Stimulated activated CD4-positive, alpha-beta T cell treated with anti-CD3 and anti-CD28 coated beads, Interleukin-1b, Interleukin-23, amount 100 ng/mL, for 24 hours (primary cell): ENCODE measurements around the gene EXOC6.
"Not testable (repeated sequence)": the region's sequence is repeated elsewhere in the genome, so short reads cannot be mapped to it uniquely, and the experiment has no call there.

Experiments
- DNase-seq, 4 experiments: peaks; one replicate each; pipeline ENCODE4 v3.0.0-alpha.2; 2020; ENCODE audit warnings: low read depth in 4 of 4, low spot score in 1 of 4

Gene EXOC6

DNA sequence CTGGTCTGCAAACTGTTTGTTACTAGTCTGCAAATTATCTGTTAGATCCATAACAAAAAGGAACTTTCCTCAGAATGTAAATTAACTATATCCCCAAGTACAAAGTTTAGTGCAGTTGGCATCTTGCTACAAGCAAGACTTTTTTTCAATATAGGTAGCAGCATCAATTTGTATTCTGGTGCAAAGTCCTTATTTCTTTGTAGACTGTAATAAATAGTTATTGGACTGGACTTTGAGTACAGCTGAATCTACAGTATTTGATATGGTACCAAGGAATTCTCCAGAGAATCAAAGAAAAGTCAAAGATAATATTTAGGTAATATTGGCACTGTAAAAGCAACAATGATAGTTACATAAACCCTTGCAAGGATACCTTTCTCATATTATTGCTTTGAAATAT is 89.6 kb downstream of the EXOC6 start:
- DNase-seq: no peak

- no peak for DNase-seq
These were observed 90.5 kb downstream of the EXOC6 start for GRCh38 chr10:92938841-92939240.

DNA sequence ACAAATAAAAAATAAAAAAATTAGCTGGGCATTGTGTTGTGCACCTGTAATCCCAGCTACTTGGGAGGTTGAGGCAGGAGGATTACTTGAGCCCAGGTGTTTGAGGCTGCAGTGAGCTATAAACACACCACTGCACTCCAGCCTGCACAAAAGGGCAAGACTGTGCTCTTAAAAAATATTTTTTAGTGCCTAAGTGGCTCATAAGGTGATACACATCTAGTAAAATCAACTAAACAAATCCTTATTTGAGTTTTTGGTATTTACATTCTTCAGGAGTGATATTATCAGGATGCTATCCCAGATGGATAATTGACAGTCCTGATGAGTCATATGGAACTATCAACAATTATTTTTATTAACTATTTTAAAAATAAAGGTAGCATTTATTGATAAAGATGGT is 93.9 kb downstream of the EXOC6 start:
- DNase-seq: no peak

DNA sequence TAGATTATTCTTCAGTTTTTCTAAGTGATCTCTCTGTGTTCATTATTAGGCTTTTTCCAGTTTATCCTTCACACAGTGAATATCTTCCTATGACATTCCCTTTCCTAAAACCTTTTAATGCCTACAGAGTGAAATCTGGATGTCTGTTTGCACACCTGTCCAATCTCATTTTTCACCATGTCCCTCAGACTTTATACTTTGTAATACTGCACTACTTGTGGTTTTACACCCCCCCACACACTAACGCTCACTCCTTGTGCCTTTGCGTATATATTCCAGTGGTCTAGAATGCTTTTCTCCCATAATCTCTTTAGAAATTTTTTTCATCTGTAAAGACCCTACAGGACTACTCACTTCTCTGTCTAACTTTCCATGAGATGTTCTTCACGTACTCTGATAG is 98.2 kb downstream of the EXOC6 start:
- DNase-seq: no peak

DNA sequence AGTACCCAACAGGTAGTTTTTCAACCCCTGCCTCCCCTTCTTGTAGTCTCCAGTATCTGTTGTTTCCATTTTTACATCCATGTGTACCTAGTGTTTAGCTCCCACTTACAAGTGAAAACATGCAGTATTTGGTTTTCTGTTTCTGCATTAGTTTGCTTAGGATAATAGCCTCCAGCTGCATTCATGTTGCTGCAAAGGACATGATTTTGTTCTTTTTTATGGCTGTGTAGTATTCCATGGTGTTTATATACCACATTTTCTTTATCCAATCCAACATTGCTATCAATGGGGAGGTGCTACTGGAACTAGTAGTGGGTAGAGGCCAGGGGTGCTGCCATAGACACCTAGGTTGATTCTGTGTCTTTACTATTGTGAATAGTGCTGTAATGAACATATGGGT is 104.3 kb downstream of the EXOC6 start:
- not testable (repeated sequence) for DNase-seq

- no peak for DNase-seq
These were observed 109.1 kb downstream of the EXOC6 start for GRCh38 chr10:92957223-92958010.

DNA sequence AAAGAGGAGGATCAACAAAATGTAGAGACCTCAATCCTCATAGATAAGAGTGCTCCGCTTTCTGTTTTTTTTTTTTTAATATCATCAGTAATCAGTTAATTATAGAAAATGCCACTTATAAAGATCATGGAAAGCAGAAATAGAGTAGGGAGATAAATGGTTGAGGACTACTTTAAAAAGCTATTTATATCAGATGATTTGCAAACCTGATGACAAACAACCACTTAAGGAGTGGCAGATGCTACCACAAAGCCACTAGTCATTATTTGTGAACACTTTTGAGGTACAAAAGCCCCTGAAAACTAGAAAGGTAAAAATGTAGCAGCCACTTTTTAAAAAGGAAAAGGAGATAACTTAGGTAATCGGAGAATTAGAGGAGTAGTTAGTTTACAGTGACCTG is 113.3 kb downstream of the EXOC6 start:
- no peak for DNase-seq

GRCh38 chr10:92965314-92965713 is 117.0 kb downstream of the EXOC6 start:
- DNase-seq: no peak

GRCh38 chr10:92967641-92968040 is 119.3 kb downstream of the EXOC6 start:
- DNase-seq: no peak

GRCh38 chr10:92969151-92969550 is 120.8 kb downstream of the EXOC6 start:
- no peak for DNase-seq

DNA sequence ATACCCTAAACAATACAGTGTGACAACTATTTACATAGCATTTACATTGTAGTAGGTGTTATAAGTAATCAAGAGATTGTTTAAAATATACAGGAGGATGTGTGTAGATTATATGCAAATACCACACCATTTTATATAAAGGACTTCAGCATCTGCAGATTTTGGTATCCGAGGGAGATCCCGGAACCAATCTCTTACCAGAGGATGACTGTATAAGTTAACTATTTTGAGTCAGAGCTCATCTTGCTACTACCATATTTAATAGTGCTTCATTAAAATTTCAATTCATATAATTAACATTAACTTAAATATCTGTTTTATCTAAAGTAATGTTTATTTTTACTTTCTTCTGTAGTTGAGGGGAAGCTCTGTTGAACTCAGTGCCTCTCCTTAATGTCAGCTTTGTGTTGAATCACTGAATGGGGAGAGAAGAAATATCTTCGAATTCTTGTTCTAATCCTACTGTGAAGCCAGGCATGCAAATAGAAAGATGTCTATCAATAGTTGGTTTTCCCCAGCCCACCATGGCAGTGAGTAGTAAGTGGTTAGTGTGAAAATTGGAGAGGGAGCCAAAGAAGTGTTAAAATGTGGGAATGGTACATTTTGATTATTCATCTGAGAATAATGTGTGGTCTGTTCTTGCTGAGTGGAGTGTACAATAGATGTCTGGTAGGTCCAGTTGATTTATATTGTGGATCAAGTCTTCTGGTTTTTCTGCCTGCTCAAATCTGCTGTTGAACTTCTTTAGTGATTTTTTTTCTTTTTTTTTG is 122.2 kb downstream of the EXOC6 start:
- DNase-seq: no peak

DNA sequence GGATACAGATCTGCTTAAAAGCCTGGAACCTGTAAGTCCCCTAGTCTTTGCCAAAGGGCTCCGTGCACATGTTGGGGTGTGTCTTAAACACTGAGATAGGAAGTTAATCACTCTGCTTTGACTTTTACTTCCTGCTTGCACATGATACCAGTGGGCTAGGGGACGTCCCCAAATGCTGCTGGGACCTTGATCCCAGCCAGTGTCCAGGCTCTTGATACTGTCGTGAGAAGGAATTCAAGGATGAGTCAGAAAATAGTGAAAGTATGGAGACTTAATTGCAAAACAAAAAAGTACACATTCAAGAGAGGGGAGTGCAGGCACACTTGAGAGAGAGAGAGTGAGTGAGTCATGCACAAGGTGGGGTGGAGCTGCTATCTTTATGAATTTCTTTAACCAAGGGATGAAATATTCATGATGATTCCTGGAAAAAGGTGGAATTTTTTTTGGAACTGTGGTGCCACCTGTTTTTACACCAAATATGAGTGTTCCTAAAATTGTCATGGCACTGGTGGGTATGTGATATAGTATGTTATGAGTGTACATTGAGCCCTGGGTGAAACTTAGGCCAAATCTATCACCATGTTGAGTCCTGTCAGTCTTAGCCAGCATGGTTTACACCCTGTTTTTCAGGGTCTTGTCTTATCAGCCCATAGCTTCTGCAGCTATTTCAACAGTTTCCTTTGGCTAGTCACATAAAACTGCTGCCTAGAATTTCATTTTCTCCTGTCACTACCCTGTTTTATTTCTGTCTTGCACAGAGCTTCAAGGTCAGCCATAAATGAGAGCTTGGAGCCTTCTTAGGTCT is 123.9 kb downstream of the EXOC6 start:
- DNase-seq: no peak

DNA sequence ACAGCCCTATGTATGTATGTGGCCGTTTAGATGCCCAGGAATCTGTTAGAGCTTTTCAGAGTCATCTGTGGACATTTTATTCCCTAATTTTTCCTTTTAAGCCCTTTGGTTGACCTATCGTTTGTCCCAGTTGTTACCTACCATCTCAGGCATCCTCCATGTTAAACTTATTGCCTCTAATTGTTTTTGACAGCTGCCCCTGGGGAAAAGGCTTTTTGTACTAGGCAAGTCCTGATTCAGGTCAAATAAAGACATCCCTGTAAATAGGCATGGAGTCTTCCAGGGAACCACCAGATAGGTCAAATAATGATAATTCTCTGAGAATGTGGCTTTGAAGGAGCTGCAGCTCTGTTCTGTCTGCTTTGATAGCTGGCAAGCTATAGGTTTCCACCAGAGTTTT is 124.6 kb downstream of the EXOC6 start:
- no peak for DNase-seq

- not testable (repeated sequence) for DNase-seq
These were observed 128.0 kb downstream of the EXOC6 start for GRCh38 chr10:92976278-92976677.

GRCh38 chr10:92989250-92989649 is 140.9 kb downstream of the EXOC6 start:
- DNase-seq: no peak

DNA sequence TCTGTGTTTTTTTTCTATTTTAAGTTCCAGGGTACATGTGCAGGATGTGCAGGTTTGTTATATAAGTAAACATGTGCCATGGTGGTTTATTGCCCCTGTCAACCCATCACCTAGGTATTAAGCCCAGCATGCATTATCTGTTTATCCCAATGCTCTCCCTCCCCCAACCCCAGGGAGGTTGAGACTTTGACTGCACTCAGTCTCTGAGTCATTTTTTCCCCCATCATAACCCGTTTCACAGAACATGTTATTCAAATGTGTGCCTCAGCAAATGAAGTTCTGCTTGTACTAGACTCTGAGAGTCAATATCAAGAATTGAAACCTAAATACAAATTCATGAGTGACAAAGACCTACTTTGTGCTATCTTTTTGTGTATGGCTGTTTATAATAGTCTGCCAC is 142.3 kb downstream of the EXOC6 start:
- DNase-seq: peak in 1 of 4 experiments; percentile 15

DNA sequence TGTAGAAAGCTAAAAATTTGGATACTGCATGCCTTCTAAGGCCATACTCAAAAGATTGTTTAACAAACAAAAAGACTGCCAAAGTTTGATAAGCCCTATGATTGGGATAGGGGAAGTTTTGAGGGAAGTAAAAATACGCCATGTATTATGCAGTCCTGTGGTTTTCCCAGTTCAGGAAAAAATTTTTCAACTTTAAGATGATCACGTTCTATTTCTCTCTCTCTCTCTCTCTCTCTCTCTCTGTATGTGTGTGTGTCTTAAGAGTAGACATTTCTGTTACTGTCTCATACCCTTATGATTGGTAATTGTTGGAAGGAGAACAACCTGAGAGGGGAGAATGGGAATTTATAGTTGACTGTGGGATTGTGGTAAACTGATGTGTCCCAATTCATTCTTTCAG is 143.2 kb downstream of the EXOC6 start:
- no peak for DNase-seq

DNA sequence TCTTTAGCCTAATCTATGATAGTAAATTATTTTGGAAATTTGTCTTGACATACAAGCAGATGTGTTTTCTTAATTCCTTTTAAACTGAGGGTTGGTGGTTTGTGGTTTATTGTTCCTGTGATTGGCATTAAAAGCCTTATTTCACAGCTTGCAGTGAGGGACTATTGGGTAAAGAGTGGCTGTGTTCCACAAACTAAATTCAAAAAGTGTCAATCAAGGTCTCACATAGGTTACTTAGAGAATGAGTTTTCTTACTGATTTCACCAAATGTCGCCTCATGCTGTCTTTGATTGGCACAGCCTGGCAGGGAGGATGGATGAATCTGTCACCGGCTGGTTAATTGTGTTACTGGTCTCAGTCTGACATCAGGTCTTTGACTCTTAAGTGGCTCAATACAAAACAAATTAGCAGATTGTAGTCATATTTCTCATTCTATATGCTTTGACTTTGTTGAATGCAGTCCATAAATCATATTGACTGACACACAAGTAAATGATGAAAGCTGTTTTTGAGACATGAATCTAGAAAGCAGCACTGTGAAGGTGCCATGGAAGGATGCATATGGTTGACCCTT is 145.5 kb downstream of the EXOC6 start:
- no peak for DNase-seq

DNA sequence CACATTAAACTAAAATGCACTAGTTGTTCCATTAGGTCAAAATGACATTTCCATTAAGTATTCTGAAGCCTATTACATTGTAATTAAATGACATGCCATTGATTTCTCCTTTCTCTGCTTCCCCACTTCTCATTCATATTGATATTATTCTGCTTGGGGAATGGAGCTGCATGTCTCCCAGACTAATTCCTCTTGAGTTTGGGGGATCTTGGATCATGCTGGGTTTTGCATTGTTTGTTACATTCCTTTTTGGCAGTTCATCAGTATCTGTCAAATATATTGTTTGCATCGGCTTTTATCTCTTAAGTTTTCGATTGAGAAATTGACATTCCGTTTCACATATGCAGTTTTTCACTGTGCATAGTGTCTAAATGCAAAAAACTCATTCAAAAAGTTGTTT is 147.2 kb downstream of the EXOC6 start:
- DNase-seq: no peak

- no peak for DNase-seq
These were observed 149.3 kb downstream of the EXOC6 start for GRCh38 chr10:92997620-92998019.

- no peak for DNase-seq
These were observed 150.9 kb downstream of the EXOC6 start for GRCh38 chr10:92999191-92999590.
